OCI-LY7 (cell line): ENCODE results near the gene NUB1. TPM values are rescaled to one million over a fixed set of nuclear protein-coding genes. Genes with fewer than 3 reads are reported as not detected.

Experiments used
- BruUV-seq: library from RNA; stranded (reverse); fragments of 400-500 nt; replicated peaks from 2 replicates; lab custom pipeline; 2021; lab: Mats Ljungman, UMichigan
- CTCF ChIA-PET: fragments of 300-600 bp; sonication (Branson Sonifier 250); formaldehyde crosslinking; loops from one replicate; lab custom pipeline; 2022; ENCODE audit warnings: antibody characterized with exemption; ENCODE audit not compliant: unreplicated experiment; lab: Charles Lee
- POLR2A ChIA-PET: fragments of 300-600 bp; sonication (Branson Sonifier 250); formaldehyde crosslinking; loops from one replicate; lab custom pipeline; 2022; ENCODE audit warnings: antibody characterized with exemption; lab: Charles Lee
- DNase-seq: peaks from one replicate; pipeline ENCODE4 v3.0.0-alpha.2; 2015; ENCODE audit warnings: low spot score
- H2AFZ ChIP-seq: fragments of 200-600 bp; sonication (generic), shearing (Covaris generic); 2 replicates; pipeline ENCODE4 v1.6.1; 2014; ENCODE audit warnings: mild to moderate bottlenecking, antibody characterized with exemption, low read length, moderate library complexity
- H3K27ac ChIP-seq: fragments of 200-600 bp; sonication (generic); 2 replicates; pipeline ENCODE4 v1.5.1; 2014; ENCODE audit warnings: mixed run types, low read depth, mild to moderate bottlenecking, moderate library complexity, low read length, inconsistent platforms; ENCODE audit not compliant: poor library complexity, severe bottlenecking
- H3K36me3 ChIP-seq: fragments of 200-600 bp; sonication (generic); 2 replicates; pipeline ENCODE4 v1.6.1; 2014; ENCODE audit warnings: mild to moderate bottlenecking, antibody characterized with exemption, low read length, moderate library complexity, mixed read lengths; ENCODE audit not compliant: insufficient read depth
- H3K4me1 ChIP-seq: fragments of 200-600 bp; sonication (generic); 2 replicates; pipeline ENCODE4 v1.5.1; 2014; ENCODE audit warnings: mild to moderate bottlenecking, low read length; ENCODE audit not compliant: insufficient read depth, poor library complexity, severe bottlenecking
- H3K4me2 ChIP-seq: fragments of 200-600 bp; sonication (generic); 2 replicates; pipeline ENCODE4 v1.6.1; 2014; ENCODE audit warnings: mild to moderate bottlenecking, low read length
- H3K4me3 ChIP-seq: fragments of 200-600 bp; sonication (generic); 2 replicates; pipeline ENCODE4 v1.5.1; 2014; ENCODE audit warnings: mild to moderate bottlenecking, low read depth, low read length; ENCODE audit not compliant: poor library complexity, severe bottlenecking
- H3K79me2 ChIP-seq: fragments of 200-600 bp; sonication (generic); 2 replicates; pipeline ENCODE4 v1.6.1; 2016; ENCODE audit warnings: low read depth, mild to moderate bottlenecking, low read length, moderate library complexity, mixed read lengths; ENCODE audit not compliant: insufficient read depth
- H3K9me2 ChIP-seq: fragments of 200-600 bp; sonication (generic); 2 replicates; pipeline ENCODE4 v1.6.1; 2016; ENCODE audit warnings: mild to moderate bottlenecking, low read length, mixed read lengths; ENCODE audit not compliant: insufficient read depth
- H3K9me3 ChIP-seq: fragments of 200-600 bp; sonication (generic); 2 replicates; pipeline ENCODE4 v1.6.1; 2014; ENCODE audit warnings: mild to moderate bottlenecking, mixed run types, low read length, mixed read lengths
- H4K20me1 ChIP-seq: fragments of 200-600 bp; sonication (generic); 2 replicates; pipeline ENCODE4 v1.6.1; 2014; ENCODE audit warnings: mild to moderate bottlenecking, antibody characterized with exemption, low read length, moderate library complexity, mixed read lengths; ENCODE audit not compliant: insufficient read depth
- CTCF ChIP-seq: fragments of 200-600 bp; sonication (generic); conservative IDR thresholded peaks from 2 replicates; pipeline ENCODE4 v1.5.1; 2014; ENCODE audit warnings: mild to moderate bottlenecking, antibody characterized with exemption, low read length, moderate library complexity, mixed read lengths
- EZH2phosphoT487 ChIP-seq: fragments of 200-600 bp; sonication (generic); IDR thresholded peaks from 2 replicates; pipeline ENCODE4 v1.6.1; 2018; ENCODE audit warnings: low read depth, borderline replicate concordance, mild to moderate bottlenecking, mixed run types, antibody characterized with exemption, low read length, moderate library complexity, mixed read lengths
- intact Hi-C: fragments of 100-400 bp; cut with micrococcal nuclease; formaldehyde crosslinking; loops from one replicate; pipeline ENCODE4 v1.10.0; 2022; ENCODE audit not compliant: unreplicated experiment
- total RNA-seq, 2 experiments: library from RNA; depleted of rRNA in 1 of 2; stranded (reverse); fragments of >200 nt in 1 of 2; shearing (Covaris generic) in 1 of 2; gene quantifications; 2 replicates each; pipeline ENCODE4 v1.2.3, GENCODE V29; 2014 to 2022

NUB1 gene
- total RNA-seq, 2 experiments from 2014 or later, result 44.1 to 50.7 TPM

GRCh38 chr7:151309311-151309710 lies 32.3 kb upstream of the NUB1 start:
- H3K9me2 ChIP-seq, result no peaks in the 10 kb centered on the region
- CTCF ChIA-PET, result interaction anchor here (0.6 kb wide), 1 partner anchor 67 kb away, joined by 3 read pairs; no protein-coding TSS in a partner anchor
- H3K36me3 ChIP-seq, result no peaks in the 10 kb centered on the region
- BruUV-seq, result no TSS peak
- H2AFZ ChIP-seq, result no peak overlapping the region
- no peaks in the 10 kb centered on the region for H3K79me2 ChIP-seq
- H3K4me2 ChIP-seq, result no peak overlapping the region
- no peak overlapping the region for H3K4me3 ChIP-seq
- POLR2A ChIA-PET, result no interaction called here
- no peaks in the 10 kb centered on the region for H4K20me1 ChIP-seq
- H3K27ac ChIP-seq, result no peak overlapping the region
- intact Hi-C loops, result no loop called here
- TF ChIP-seq CTCF (no peak), EZH2phosphoT487 (no peak)
- H3K9me3 ChIP-seq, result no peaks in the 10 kb centered on the region
- DNase-seq, result no peak
- no peaks in the 10 kb centered on the region for H3K4me1 ChIP-seq

- Histone ChIP-seq H3K27ac (no peak overlapping the region), H2AFZ (no peak overlapping the region), H3K36me3 (no peaks in the 10 kb centered on the region), H3K4me3 (no peak overlapping the region), H3K79me2 (no peaks in the 10 kb centered on the region), H3K4me2 (no peak overlapping the region), H3K9me3 (no peaks in the 10 kb centered on the region), H3K4me1 (peaks cover 5% of the 10 kb centered on the region), H4K20me1 (no peaks in the 10 kb centered on the region), H3K9me2 (no peaks in the 10 kb centered on the region)
- intact Hi-C loops, result no loop called here
- ChIA-PET POLR2A (no interaction called here), CTCF (no interaction called here)
- peak; percentile 36 for DNase-seq
- no TSS peak for BruUV-seq
- TF ChIP-seq EZH2phosphoT487, result no peak
- peak; percentile 78 for TF ChIP-seq CTCF
Observed at GRCh38 chr7:151310578-151310977, 31.0 kb upstream of the NUB1 start.

- H3K79me2 ChIP-seq, result no peaks in the 10 kb centered on the region
- peak; percentile 37 for DNase-seq
- BruUV-seq, result no TSS peak
- H4K20me1 ChIP-seq, result no peaks in the 10 kb centered on the region
- no peak overlapping the region for H3K4me2 ChIP-seq
- intact Hi-C loops, result no loop called here
- no peaks in the 10 kb centered on the region for H3K9me3 ChIP-seq
- TF ChIP-seq EZH2phosphoT487 (no peak), CTCF (peak; percentile 72)
- no peak overlapping the region for H3K4me3 ChIP-seq
- H2AFZ ChIP-seq, result no peak overlapping the region
- ChIA-PET POLR2A (no interaction called here), CTCF (no interaction called here)
- no peak overlapping the region for H3K27ac ChIP-seq
- H3K9me2 ChIP-seq, result no peaks in the 10 kb centered on the region
- peaks cover 5% of the 10 kb centered on the region for H3K4me1 ChIP-seq
- H3K36me3 ChIP-seq, result no peaks in the 10 kb centered on the region
Observed at GRCh38 chr7:151311294-151311864, 30.2 kb upstream of the NUB1 start.
